ENCODE results near the gene POLR2F.

POLR2F gene

DNA sequence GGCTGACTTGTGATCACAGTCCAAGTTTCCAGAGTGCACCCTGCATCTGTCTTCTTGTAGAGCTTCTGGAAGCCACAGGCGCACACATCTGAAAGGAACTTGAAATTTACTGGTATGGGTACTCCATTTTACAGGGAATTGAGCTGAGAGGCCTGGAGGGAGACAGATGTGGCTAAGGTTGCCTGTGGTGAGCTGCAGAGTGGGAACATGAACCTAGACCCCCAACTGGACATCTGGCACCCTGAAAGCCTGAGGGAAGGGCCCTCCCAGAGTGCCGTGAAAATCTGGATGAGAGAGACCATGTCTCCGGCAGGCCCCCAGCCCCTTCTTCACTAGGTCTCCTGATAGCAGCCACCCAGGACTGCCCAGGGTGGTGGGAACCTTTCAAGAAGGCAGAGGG lies 53.4 kb downstream of the POLR2F start:
- no peak overlapping the region for H3K27ac Mint-ChIP-seq
- no peak for DNase-seq (ENCODE audit: low spot score)
- H3K36me3 Mint-ChIP-seq (ENCODE audit: low read depth), result no peaks in the 10 kb centered on the region
- H3K4me1 Mint-ChIP-seq (ENCODE audit: low read depth), result peaks cover 4% of the 10 kb centered on the region
- H3K4me3 Mint-ChIP-seq, result no peak overlapping the region
- H3K9me3 Mint-ChIP-seq, result no peaks in the 10 kb centered on the region
- no peaks in the 10 kb centered on the region for H3K27me3 Mint-ChIP-seq (ENCODE audit: low read depth)

GRCh38 chr22:38007330-38007902 lies 53.9 kb downstream of the POLR2F start:
- DNase-seq (ENCODE audit: low spot score), result no peak
- Mint-ChIP-seq H3K9me3 (no peaks in the 10 kb centered on the region), H3K36me3 (ENCODE audit: low read depth) (no peaks in the 10 kb centered on the region), H3K4me3 (no peak overlapping the region), H3K27me3 (ENCODE audit: low read depth) (no peaks in the 10 kb centered on the region), H3K27ac (no peak overlapping the region), H3K4me1 (ENCODE audit: low read depth) (peaks cover 4% of the 10 kb centered on the region)

GRCh38 chr22:38009000-38009806 lies 55.7 kb downstream of the POLR2F start:
- H3K27me3 Mint-ChIP-seq (ENCODE audit: low read depth), result no peaks in the 10 kb centered on the region
- H3K9me3 Mint-ChIP-seq, result no peaks in the 10 kb centered on the region
- no peak overlapping the region for H3K27ac Mint-ChIP-seq
- H3K4me1 Mint-ChIP-seq (ENCODE audit: low read depth), result peaks cover 4% of the 10 kb centered on the region
- H3K4me3 Mint-ChIP-seq, result no peak overlapping the region
- H3K36me3 Mint-ChIP-seq (ENCODE audit: low read depth), result no peaks in the 10 kb centered on the region
- no peak for DNase-seq (ENCODE audit: low spot score)

DNA sequence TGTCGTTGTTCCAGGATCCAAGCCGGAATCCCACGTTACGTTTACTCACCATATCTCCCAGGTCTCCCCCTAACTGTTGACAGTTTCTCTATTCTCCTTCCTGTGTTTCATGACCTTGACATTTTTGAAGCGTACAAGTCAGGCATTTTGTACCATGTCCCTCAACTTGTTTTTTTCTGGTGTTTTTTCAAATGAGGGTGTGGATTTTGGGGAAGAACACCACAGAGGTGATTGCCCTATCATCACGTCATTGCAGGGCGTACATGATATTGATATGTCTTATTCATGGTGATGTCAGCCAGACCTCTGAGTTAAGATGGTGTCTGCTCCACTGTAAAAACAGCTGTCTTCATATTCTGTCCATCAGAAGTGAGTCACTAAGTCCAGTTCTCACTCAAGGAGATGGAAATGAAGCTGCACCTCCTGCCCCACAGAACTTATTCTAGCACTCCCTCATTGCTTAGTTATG lies 59.1 kb downstream of the POLR2F start:
- Mint-ChIP-seq H3K36me3 (ENCODE audit: low read depth) (no peaks in the 10 kb centered on the region), H3K4me3 (no peak overlapping the region), H3K9me3 (no peaks in the 10 kb centered on the region), H3K27ac (no peak overlapping the region), H3K4me1 (ENCODE audit: low read depth) (peaks cover 4% of the 10 kb centered on the region), H3K27me3 (ENCODE audit: low read depth) (no peaks in the 10 kb centered on the region)
- DNase-seq (ENCODE audit: low spot score), result no peak

DNA sequence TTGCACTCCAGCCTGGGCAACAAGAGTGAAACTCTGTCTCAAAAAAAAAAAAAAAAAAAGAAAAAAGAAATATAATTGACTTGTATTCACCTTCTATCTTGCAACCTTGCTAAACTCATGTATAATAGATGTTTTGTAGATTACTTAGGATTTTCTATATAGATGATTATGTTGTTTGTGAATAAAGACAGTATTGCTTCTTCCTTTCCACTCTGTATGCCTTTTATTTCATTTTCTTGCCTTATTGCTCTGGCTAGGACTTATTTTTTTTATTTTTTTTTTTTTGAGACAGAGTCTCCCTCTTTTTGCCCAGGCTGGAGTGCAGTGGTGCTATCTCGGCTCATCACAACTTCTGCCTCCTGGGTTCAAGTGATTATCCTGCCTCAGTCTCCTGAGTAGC lies 60.6 kb downstream of the POLR2F start:
- no peak for DNase-seq (ENCODE audit: low spot score)
- no peak overlapping the region for H3K4me3 Mint-ChIP-seq

DNA sequence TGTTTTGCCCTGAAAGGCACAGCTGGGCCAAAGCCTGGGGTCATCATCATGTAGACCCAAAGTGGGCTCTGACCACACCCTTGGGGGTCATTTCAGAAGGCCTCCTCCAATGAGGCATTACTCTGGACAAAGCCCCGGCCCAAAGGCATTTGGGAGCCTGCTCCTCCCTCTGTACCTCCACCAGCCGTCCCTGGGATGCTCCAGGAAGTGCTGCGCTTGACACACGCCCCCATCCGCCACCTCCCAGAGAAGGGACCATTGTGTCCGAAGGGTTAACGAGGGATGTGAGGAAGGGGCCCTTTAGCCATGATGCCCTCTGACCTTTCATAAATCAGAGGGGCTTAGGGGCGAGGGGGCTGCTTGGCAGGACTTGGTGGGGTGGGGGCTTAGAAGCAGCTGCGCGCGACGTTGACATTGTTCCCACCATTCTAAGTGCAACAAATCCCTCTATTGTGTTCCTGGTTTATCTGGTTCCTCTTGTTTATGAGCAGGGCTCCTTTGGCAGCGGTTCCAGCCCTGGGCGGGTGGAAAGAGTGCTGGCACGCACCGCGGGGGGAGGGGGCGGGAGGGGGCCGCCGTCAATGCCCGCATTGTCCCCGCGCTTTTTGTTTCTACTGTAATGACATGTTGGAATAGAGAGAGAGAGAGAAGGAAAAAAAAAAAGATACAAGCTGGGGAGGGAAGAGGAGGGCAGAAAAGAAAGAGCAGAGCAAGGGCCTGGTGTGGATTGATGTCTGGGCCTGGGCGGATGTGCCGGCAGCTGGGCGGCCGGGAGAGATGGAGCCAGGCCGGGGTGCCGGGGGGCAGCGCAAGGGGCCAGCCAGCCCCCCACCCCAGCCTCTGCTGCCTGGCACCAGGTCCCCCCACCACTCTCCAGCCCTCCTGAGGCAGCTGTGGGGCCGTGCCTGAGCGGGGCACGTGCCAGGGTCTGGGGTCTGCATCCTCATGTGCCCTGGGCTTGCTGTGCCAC lies 63.0 kb downstream of the POLR2F start:
- Mint-ChIP-seq H3K36me3 (ENCODE audit: low read depth) (no peaks in the 10 kb centered on the region), H3K27ac (no peak overlapping the region), H3K4me3 (no peak overlapping the region), H3K27me3 (ENCODE audit: low read depth) (no peaks in the 10 kb centered on the region), H3K9me3 (no peaks in the 10 kb centered on the region), H3K4me1 (ENCODE audit: low read depth) (no peaks in the 10 kb centered on the region)
- no peak for DNase-seq (ENCODE audit: low spot score)

More for the DNA sequence above, 60.6 kb downstream of the POLR2F start:
- Mint-ChIP-seq H3K9me3 (no peaks in the 10 kb centered on the region), H3K27me3 (ENCODE audit: low read depth) (no peaks in the 10 kb centered on the region), H3K36me3 (ENCODE audit: low read depth) (no peaks in the 10 kb centered on the region), H3K27ac (no peak overlapping the region), H3K4me1 (ENCODE audit: low read depth) (peaks cover 2% of the 10 kb centered on the region)

GRCh38 chr22:38017272-38017920 lies 63.9 kb downstream of the POLR2F start:
- H3K9me3 Mint-ChIP-seq, result no peaks in the 10 kb centered on the region
- no peaks in the 10 kb centered on the region for H3K27me3 Mint-ChIP-seq (ENCODE audit: low read depth)
- no peak overlapping the region for H3K27ac Mint-ChIP-seq
- no peak overlapping the region for H3K4me3 Mint-ChIP-seq
- DNase-seq (ENCODE audit: low spot score), result no peak
- H3K4me1 Mint-ChIP-seq (ENCODE audit: low read depth), result no peaks in the 10 kb centered on the region
- H3K36me3 Mint-ChIP-seq (ENCODE audit: low read depth), result no peaks in the 10 kb centered on the region

DNA sequence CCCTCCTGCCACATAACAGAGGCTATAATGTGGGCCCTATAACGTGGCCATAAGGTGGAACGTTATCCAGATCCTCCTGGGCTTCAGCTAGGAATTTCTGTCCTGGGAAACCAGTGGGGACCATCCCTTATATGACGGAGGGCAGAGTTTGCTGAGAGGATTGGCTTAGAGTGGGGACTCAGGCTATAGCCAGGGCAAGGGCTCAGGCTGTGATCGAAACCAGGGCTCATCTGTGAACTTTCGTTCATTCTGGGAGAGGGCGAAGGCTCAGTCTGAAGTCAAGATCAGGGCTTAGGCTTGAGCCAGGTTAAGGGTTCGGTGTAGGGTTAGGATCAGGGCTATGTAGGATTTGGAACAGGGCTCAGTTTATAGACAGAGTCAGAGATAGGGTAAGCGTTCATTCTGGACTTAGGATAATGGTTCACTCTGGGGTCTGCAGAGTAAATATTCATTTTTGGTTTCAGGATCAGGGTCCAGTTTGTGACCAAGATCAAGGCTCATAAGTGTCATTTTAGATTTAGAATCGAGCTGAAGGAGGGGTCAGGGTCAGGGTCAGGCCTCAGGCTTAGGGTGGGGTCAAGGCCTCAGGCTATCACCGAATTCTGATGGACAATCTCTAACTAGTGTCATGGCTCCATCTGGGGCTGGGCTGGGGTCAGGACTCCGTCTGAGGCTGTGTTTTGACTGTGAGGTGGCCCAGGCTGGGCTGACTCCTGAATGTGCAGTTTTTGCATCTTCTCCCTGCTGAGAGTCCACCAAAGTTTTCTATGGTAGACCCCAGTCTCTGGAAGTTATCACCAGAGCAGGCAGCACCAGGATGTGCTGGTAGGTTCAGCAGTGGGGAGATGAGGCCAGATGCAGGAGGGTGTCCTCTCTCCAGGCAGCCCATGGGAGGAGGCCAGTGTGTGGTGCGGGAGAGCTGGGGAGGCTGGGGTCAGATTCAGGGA lies 64.7 kb downstream of the POLR2F start:
- H3K4me1 Mint-ChIP-seq (ENCODE audit: low read depth), result no peaks in the 10 kb centered on the region
- H3K36me3 Mint-ChIP-seq (ENCODE audit: low read depth), result no peaks in the 10 kb centered on the region
- H3K4me3 Mint-ChIP-seq, result no peak overlapping the region
- no peak for DNase-seq (ENCODE audit: low spot score)
- H3K27me3 Mint-ChIP-seq (ENCODE audit: low read depth), result no peaks in the 10 kb centered on the region
- no peaks in the 10 kb centered on the region for H3K9me3 Mint-ChIP-seq
- H3K27ac Mint-ChIP-seq, result no peak overlapping the region

Data from T-helper 2 cell treated with Interferon-gamma antibody and Interleukin-4, amounts not matched to agents 5 μg/mL and 100 μg/mL, for 36 hours (primary cell).